GM18907 (cell line): ENCODE results near the gene AGAP1.

Source experiments
- ATAC-seq: cut with Tn5 transposase; IDR thresholded peaks from one replicate; pipeline ENCODE4 v1.9.1; 2021; ENCODE audit warnings: mild to moderate bottlenecking, moderate library complexity; ENCODE audit not compliant: unreplicated experiment

AGAP1 gene

DNA sequence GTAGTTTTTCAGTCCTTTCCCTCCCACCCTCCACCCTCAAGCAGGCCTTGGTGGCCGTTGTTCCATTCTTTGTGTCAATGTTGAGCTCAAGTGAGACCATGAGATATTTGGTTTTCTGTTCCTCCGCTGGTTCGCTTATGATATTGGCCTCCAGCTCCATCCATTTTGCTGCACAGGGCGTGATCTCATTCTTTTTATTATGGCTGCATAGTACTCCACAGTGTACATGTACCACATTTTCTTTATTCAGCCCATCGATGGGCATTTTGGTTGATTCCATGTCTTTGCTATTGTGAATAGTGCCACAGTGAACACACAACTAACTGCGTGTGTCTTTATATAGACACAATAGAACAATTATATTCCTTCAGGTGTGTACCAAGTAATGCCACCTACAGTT is 14.1 kb downstream of the AGAP1 start:
- no peak for ATAC-seq

DNA sequence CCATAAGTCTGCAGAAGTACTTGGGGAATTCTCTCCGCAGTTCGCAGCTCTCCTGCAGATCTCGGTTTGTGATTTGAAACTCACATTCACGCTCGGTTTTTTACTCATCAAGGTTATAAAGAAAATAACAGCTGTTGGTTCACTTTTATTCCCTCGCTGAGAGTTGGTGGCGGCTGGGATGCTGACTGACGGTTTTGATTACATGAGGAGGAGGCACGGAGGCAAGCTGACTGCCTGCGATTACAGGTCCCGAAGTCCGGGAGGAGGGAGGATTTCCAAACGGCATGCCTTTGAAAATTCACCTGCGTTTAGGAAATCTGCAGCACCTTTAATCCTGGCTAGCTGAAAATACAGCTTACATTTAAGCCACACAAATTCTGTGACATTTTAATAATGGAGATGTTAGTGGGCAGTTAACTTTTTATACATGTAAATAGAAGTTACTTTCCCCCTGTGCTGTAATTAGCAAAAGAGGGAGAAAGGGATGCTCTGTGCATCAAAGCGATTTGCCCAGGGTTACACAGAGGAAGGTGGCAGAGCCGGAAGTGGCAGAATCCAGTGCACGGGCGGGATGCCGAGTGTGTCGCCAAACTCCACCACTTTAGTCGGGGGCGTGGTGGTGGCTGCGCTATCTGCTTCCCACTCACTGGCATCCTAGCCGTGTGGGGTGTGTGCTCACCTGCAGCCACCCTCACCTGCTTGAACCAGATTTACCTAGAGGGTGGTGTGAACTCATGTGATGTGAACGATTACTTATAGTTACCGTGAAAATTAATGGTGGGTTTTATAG is 14.7 kb downstream of the AGAP1 start:
- no peak for ATAC-seq

DNA sequence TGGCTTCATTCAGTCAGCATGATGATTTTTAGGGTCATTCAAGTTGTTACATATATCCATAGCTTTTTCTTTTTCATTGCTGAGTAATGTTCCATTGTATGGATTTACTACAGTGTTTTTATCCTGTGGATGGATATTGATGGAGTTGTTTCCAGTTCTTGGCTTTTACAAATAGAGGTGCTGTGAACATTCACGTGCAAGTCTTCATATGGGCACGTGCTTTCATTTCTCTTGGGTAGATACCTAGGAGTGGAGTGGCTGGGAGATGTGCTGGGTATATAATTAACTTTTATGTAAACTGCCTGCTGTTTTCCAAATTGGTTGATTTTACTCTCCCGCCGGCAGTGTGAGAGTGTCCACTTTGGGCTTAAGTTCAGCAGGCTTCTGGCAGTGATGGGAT is 16.5 kb downstream of the AGAP1 start:
- ATAC-seq = no peak

DNA sequence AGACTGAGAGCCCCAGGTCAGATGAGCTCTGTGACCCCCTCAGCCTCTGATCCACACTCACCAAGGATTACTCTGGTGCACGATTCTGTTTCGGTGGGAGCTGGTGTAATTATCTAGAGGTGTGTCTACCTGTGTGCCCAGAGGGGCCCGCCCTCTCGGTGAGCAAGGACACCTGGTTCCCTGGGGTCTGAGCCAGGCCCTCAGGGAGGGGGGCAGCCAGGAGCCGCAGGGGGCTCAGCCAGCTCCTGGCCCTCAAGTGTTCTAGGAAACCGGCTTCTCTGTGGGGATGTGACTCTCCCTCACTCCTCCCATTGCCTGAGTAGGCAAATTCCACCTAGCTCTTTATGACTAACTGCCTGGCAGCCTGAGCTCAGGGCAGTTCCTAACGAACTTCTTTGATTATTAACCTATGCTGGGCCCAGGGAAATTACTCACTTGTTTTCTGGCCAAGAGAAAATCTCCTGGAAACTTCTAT is 17.4 kb downstream of the AGAP1 start:
- ATAC-seq = no peak

DNA sequence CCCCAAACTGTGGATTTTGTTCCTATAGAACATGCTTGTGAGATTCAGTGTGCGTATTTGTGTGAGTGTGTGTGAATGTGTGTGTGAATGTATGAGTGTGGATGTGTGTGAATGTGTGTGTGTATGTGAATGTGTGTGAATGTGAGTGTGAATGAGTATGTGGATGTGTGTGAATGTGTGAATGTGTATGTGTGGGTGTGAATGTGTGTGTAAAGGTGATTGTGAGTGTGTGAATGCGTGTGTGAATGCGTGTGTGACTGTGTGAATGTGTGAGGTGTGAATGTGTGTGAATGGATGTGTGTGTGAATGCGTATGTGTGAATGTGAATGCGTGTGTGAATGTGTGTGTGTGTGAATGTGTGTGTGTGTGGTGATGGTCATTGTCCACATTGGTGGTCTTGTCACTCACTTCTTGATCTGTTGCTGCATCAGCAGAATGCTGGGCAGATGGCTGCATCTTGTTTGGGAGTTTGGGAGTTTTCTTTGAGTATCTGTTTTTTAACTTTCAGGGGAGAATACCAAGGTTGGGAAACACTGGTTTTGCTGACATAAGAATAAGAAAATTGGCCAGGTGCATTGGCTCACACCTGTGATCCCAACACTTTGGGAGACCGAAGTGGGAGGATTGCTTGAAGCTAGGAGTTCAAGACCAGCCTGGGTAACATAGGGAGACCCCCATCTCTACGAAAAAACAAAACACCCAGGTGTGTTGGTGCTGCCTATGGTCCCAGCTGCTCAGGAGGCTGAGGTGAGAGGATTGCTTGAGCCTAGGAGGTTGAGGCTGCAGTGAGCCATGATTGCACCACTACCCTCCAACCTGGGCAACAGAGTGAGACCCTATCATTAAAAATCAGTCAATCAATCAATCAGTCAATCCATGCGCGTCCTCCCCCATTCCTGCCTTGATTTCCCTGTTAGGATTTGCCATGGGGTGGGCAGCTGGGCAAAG is 18.2 kb downstream of the AGAP1 start:
- no peak for ATAC-seq

DNA sequence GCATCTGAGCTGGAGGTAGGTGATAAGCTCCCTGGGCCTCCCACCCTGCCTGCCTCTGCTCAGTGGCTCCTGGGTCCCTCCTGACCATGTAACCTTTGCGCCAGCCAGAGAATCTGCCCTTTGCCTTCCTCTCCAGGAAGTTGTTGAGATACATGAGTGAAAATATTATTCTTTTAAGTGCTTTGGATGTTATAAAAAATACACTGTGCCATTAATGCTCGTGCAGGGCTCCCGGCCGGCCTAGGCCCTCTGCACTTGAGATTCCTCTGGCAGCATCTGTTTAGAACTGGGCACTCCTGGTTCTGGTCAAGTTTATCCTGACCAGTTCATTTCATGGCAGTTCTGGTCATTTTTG is 18.8 kb downstream of the AGAP1 start:
- ATAC-seq = no peak

DNA sequence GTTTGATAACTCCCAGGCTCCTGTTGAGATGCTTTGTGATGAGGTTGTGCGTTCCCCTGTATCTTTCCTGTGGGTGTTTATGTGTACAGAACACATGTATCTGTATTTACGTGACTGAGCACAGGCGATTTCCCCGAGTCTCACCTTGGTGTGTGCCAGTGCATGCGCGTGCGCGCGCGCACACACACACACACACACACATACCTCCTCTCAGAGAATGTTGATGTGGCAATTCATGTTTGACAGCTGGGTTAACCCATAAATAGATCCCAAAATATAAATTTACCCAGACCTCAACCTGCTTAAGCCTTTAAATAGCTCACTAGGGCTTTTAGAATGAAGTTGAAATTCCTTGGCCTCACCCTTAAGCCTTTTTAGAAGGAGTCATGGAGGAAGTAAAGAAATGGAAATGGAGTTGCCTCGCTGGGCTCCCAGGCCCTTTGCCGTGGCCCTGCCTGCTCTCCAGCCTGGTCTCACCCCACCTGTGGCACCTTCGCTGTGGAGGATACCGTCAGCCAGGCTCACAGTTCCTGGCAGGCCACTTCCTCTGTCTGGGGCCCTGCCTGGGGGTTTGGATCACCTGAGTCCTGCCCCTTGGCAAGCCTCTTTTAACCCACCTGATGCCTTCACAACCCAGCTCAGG is 20.3 kb downstream of the AGAP1 start:
- ATAC-seq = no peak

DNA sequence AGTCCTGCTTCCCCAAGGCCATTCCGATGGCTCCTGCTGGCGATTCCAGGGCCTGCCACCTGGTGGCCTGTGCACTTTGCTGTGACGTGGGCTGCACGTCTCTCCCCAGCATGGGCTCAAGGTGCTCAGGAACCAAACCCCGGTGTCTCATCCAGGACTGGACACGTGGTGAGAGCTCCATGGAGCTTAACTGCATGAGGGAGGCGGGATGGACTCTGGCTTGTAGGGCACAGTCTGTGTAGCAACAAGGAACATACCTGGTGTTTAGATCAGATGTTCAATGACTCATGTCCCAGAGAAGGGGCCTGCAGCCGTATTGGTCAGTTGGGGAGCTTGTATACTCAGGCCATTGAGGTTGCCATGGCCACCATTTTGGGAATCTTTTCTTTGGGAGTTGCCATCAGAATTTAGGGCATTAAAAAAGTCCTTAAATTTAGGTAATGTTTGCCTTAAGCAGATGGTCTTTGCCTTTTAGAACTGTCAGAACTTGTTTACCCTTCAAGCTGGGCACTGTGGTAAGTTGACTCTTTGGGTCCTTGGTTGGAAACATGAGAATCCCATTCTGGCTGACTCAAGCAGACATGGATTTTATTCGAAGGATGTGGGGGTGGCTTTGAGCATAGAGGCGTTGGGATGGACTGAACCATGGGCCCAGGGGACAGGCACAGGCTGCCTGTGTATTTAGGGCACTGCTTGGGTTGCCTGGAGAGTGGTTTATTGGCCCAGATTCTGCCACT is 21.0 kb downstream of the AGAP1 start:
- ATAC-seq = no peak

DNA sequence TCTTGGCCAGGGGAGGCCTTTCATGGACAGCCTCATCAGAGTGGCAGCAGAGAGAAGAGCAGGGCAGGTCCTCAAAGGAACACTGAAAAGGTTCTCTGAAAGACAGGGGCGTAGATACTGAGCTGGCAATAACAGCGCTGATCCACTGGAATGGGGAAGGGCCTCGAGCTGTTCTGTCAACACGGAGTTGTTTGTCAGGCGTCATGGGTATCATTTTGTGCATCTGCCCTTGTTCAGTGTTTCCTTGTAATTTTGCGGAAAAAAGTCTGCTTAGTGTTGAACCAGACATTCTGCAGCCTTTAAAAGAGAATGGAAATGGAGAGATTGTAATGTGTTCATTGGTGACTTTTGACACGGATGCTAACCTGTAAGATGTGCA is 21.5 kb downstream of the AGAP1 start:
- ATAC-seq = no peak

DNA sequence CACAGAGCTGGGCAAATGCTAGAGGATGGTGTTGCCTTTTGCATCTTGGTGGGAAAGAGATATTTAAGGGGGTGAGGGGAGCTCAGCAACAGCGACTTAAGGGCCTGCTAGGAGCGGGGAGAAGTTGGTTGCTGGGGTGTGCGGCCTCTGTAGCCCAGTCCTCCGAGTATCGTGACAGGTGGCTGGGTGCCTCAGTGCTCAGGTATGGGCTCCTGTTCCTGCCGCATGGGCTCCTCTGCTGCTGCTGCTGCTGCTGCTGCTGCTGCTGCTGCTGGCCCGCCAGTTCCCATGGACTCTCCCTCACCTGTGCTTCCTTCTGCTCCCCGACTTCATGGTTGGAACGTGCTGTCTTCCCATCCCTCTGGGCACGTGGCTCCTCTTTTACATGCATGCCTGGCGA is 22.0 kb downstream of the AGAP1 start:
- no peak for ATAC-seq

DNA sequence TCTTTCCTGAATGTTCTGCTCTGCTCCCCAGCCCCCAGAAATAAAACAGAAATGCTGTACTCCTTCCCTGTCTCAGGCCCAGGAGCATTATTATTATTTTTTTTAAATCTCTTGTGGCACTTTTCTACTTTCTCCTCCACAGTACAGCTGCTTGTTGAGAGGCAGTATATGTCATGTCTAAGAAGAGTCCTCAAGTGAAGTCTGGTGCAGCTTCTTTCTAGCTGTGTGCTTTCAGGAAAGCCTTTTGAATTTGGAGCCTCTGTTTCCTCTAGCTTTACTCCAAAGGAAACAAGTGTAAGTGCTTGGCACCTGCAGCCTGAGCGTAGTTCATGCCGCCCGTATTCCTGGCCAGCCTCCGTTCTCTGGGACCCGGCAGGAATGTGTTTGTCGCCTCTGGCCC is 22.4 kb downstream of the AGAP1 start:
- ATAC-seq = no peak

DNA sequence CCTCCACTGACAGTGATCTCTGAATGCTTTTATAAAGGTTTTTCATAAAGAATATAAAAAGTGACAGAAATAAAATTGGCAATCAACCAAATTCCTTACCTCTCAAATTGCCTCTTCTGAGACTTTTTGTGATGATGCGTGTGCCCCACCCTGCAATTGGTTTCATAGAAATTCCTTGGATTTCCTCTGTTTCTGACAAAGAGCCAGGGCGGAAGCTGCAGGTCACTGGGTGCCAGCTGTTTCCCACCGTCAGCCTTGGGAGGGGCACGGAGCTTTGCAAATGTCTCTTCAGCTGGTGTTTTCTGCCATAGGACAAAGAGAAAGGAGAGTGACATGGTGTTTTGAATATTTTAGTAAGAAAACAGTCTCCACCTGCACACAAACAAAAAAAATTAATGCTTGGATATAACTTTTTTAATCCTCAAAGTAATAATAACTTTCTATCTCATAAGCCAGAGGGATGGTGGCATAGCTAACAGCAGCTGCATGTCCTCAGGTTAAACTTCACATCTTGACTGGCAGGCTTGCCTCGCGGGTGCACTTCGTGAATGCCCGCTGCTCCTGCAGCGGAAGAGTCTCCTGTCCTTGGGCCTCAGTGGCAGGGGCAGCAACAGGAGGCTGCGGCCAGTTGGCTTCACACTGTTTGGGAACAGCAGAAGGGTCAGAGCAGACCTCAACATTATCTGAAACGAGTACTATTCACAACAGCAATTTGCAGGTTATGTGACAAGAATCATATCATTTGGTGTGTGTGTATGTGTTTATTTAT is 24.7 kb downstream of the AGAP1 start:
- ATAC-seq = no peak

DNA sequence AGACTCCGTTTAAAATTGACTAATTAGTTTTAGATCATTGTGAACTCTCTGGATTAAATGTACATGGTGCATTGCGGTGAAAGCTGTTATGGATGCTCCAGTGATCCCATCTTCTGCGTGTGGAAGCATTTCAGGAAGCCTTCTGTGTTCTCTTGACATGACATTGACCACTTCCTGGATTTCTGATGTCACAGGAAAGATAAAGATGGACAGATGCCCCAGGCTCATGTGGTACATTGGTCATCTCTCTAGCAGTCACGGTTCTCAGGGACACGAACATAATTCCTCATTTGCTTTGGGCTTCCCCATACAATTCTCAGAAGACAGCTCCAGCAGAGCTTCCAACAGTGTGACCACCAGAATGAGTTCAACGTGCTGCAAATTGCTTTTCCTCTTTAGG is 26.9 kb downstream of the AGAP1 start:
- ATAC-seq = no peak

DNA sequence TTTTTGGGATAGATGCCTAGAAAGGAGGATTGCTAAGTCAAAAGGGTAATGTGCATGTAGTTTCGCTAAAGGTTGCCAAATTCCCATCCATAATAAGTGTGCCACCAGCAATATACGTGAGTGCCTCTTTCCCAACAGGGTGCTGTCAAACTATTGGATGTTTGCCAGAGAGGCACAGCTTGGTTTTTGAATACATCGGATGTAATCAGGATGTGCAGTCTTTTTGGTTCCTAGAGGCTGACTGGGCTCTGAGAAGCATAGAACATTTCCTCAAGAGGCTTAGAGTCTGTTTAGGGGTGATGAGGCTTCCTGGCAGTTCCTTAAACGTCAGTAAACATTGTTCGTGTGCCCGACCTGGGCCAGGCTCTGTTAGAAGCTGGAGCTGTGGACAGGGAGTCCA is 28.0 kb downstream of the AGAP1 start:
- ATAC-seq = no peak

DNA sequence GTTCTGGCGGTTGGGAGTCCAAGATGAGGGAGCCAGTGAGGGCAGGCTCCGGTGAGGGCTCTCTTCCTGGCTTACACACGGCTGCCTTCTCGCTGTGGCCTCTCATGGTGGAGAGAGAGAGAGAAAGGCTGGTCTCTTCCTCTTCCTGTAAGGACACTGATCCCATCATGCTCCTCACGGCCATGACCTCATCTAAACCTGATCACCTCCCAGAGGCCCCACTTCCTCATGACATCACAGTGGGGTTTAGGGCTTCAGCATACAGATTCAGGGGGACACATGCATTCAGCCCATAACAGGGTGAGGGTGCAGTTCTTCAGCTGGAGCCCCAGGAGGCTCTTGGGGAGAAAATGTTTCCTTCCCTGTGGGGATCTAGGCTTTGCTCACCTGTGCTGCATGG is 29.2 kb downstream of the AGAP1 start:
- no peak for ATAC-seq

DNA sequence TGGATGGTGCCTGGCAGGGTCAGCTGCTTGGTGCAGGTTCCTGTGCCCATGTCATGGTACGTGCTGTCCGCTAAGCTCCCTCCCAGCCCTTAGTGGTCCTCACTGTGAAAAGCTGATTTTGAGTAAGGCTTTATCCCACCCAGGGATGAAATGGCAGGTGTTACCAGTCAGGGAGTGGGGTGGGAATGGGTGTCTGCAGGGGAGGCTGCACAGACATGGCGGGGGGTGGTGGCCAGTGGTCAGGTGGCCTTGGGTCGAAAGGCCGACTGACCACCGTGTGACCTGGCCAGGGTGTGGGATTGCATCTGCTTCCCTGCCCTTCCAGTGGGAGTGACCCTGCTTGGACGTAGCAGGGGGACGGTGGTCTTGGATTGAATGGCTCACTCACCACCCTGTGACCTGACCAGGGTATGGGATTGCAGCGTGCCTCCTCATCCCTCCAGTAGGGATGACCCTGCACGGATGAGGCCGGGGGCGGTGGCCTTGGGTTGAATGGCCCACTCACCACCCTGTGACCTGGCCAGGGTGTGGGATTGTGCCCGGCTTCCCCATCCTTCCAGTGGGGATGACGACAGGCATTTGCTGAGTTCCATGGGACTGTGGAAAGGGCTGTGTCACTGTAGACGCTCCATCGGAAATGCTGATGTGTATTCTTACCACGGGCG is 29.8 kb downstream of the AGAP1 start:
- ATAC-seq = no peak

DNA sequence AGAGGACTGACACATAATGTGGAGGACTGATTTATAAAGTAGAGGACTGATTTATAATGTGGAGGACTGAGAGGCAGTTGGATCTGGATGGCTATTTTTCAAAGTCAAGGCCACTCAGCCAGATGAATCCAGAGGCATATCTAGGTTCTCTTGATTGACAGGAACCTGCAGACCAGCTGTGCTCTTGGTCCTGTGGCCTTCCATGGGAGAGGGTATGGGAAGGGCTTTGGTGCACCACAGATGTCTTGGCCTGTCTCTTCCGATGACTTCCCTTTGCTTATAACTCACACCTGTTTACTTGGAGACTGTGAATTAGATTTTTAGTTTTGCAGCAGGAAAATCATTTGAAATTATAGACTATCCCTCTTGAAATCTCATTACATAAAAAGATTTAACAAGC is 32.3 kb downstream of the AGAP1 start:
- ATAC-seq = no peak

DNA sequence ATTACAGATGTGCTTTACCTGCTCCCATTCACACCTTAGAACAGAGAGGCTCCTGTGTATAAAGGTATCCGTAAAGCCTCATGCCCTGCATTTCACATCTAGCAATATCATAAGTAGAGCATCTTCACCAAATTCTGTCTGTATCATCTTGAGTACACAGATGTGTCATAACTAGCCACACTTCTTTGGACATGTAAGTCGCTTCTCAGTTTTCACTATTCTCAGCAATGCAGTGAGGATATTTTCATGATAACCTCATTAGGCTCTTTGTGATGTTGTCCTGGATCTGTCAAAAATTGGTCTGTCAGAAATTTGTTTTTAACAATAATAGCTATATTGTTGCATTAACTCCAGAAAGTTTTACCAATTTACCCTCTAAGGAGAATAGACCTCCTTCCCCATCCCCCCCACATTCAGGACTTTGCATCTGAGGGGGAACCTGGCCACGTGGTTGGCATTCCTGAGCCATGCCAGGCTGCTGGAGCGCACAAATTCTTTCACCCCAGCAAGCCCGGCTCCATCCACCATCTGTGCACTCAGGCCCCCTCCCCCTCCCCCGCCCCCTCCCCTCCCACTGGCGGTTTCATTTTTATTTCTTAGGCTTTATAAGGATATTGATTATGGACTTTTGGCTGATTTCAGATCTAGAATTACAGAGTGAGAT is 34.1 kb downstream of the AGAP1 start:
- ATAC-seq = no peak

DNA sequence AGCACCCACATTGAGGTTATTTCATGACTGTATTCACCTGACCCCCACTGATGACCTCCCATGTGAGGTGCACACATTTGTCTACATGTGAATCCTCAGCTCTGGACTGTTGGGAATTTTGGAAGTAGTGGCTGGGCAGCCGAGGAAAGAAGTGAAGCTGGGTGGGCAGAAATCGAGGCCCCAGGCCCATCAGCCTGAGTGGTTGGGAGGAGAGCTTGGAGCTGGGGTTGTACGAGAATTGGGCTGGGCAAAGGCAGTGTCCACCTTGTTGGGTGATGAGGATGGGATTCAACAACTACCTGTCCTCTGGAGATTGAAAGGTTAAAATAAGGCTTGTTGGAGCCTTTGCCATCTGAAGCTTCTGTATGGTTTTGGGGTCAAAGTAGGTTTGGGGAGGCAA is 35.8 kb downstream of the AGAP1 start:
- no peak for ATAC-seq
